Loucy (cell line): ENCODE measurements around the gene DNAH1.

Experiments
- H2AFZ ChIP-seq: fragments of 200-600 bp; sonication (generic); 2 replicates; pipeline ENCODE4 v1.6.0; 2016; ENCODE audit warnings: antibody characterized with exemption, mild to moderate bottlenecking, low read length, moderate library complexity
- H3F3A ChIP-seq: fragments of 200-600 bp; 2 replicates; pipeline ENCODE4 v1.6.0; 2016; ENCODE audit warnings: antibody characterized with exemption, low read depth, mild to moderate bottlenecking
- H3K27me3 ChIP-seq: fragments of 200-600 bp; sonication (generic); 2 replicates; pipeline ENCODE4 v1.6.1; 2014; ENCODE audit warnings: low read length, mild to moderate bottlenecking; ENCODE audit not compliant: insufficient read depth, poor library complexity, severe bottlenecking
- H3K36me3 ChIP-seq: fragments of 200-600 bp; sonication (generic); 2 replicates; pipeline ENCODE4 v1.6.1; 2016; ENCODE audit warnings: low read length; ENCODE audit not compliant: insufficient read depth
- H3K4me1 ChIP-seq: fragments of 200-600 bp; sonication (generic); 2 replicates; pipeline ENCODE4 v1.5.1; 2014; ENCODE audit warnings: low read length, mild to moderate bottlenecking; ENCODE audit not compliant: insufficient read depth, poor library complexity, severe bottlenecking
- H3K4me2 ChIP-seq: fragments of 200-600 bp; sonication (generic); 2 replicates; pipeline ENCODE4 v1.6.0; 2014; ENCODE audit warnings: antibody characterized with exemption, low read length, low read depth, mild to moderate bottlenecking; ENCODE audit not compliant: poor library complexity, severe bottlenecking
- H3K4me3 ChIP-seq: fragments of 200-600 bp; sonication (generic); 2 replicates; pipeline ENCODE4 v1.5.1; 2014; ENCODE audit warnings: low read length, mild to moderate bottlenecking, mixed read lengths; ENCODE audit not compliant: poor library complexity, severe bottlenecking
- H3K79me2 ChIP-seq: fragments of 200-600 bp; sonication (generic); 2 replicates; pipeline ENCODE4 v1.6.1; 2014; ENCODE audit warnings: low read length; ENCODE audit not compliant: insufficient read depth
- H3K9ac ChIP-seq: fragments of 200-600 bp; sonication (generic); 2 replicates; pipeline ENCODE4 v1.6.0; 2014; ENCODE audit warnings: mild to moderate bottlenecking, low read depth, low read length, moderate library complexity; ENCODE audit not compliant: poor library complexity, severe bottlenecking
- H3K9me2 ChIP-seq: fragments of 200-600 bp; sonication (generic); replicated peaks from 2 replicates; pipeline ENCODE4 v1.6.1; 2016; ENCODE audit warnings: low read depth, low read length, mixed read lengths
- H3K9me3 ChIP-seq: fragments of 200-600 bp; sonication (generic); 2 replicates; pipeline ENCODE4 v1.6.1; 2014; ENCODE audit warnings: mild to moderate bottlenecking, antibody characterized with exemption, low read length, low read depth; ENCODE audit not compliant: insufficient read depth
- H4K20me1 ChIP-seq: fragments of 200-600 bp; sonication (generic); 2 replicates; pipeline ENCODE4 v1.6.0; 2014; ENCODE audit warnings: antibody characterized with exemption, low read length, mild to moderate bottlenecking; ENCODE audit not compliant: insufficient read depth, poor library complexity, severe bottlenecking
- EZH2phosphoT487 ChIP-seq: fragments of 200-600 bp; IDR thresholded peaks from 2 replicates; pipeline ENCODE4 v1.6.1; 2018; ENCODE audit warnings: antibody characterized with exemption, mild to moderate bottlenecking, moderate library complexity, borderline replicate concordance
- TF ChIP-seq, protein P1 (sequence below): fragments of 200-600 bp; sonication (generic); conservative IDR thresholded peaks from 2 replicates; pipeline ENCODE4 v1.5.1; 2014; ENCODE audit warnings: mild to moderate bottlenecking, antibody characterized with exemption, low read length

The DNAH1 gene

GRCh38 chr3:52432691-52433141 lies 116.6 kb downstream of the DNAH1 start:
- H3K4me1 ChIP-seq, result no peaks in the 10 kb centered on the region
- no peaks in the 10 kb centered on the region for H3K9me3 ChIP-seq
- H3K9ac ChIP-seq, result no peak overlapping the region
- no peaks in the 10 kb centered on the region for H4K20me1 ChIP-seq
- H3K4me2 ChIP-seq, result no peak overlapping the region
- H3K9me2 ChIP-seq, result no peaks in the 10 kb centered on the region
- TF ChIP-seq, protein P1, sequence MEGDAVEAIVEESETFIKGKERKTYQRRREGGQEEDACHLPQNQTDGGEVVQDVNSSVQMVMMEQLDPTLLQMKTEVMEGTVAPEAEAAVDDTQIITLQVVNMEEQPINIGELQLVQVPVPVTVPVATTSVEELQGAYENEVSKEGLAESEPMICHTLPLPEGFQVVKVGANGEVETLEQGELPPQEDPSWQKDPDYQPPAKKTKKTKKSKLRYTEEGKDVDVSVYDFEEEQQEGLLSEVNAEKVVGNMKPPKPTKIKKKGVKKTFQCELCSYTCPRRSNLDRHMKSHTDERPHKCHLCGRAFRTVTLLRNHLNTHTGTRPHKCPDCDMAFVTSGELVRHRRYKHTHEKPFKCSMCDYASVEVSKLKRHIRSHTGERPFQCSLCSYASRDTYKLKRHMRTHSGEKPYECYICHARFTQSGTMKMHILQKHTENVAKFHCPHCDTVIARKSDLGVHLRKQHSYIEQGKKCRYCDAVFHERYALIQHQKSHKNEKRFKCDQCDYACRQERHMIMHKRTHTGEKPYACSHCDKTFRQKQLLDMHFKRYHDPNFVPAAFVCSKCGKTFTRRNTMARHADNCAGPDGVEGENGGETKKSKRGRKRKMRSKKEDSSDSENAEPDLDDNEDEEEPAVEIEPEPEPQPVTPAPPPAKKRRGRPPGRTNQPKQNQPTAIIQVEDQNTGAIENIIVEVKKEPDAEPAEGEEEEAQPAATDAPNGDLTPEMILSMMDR, result no peak
- no peak for TF ChIP-seq EZH2phosphoT487
- no peaks in the 10 kb centered on the region for H3K79me2 ChIP-seq
- no peak overlapping the region for H2AFZ ChIP-seq
- H3K27me3 ChIP-seq, result no peaks in the 10 kb centered on the region
- no peaks in the 10 kb centered on the region for H3K36me3 ChIP-seq
- H3F3A ChIP-seq, result no peaks in the 10 kb centered on the region
- H3K4me3 ChIP-seq, result no peak overlapping the region

- TF ChIP-seq, protein P1, result no peak
- TF ChIP-seq EZH2phosphoT487, result no peak
- no peak overlapping the region for H2AFZ ChIP-seq
- H3K4me3 ChIP-seq, result no peak overlapping the region
Observed at GRCh38 chr3:52433328-52433995, 117.3 kb downstream of the DNAH1 start.

GRCh38 chr3:52433996-52434479 lies 117.9 kb downstream of the DNAH1 start:
- Histone ChIP-seq H3K79me2 (no peaks in the 10 kb centered on the region), H2AFZ (no peak overlapping the region), H3K4me2 (no peak overlapping the region), H3K4me1 (no peaks in the 10 kb centered on the region), H3K9me3 (no peaks in the 10 kb centered on the region), H3K36me3 (no peaks in the 10 kb centered on the region), H3F3A (no peaks in the 10 kb centered on the region), H3K27me3 (no peaks in the 10 kb centered on the region), H3K9me2 (no peaks in the 10 kb centered on the region), H3K4me3 (no peak overlapping the region), H3K9ac (no peak overlapping the region), H4K20me1 (no peaks in the 10 kb centered on the region)
- TF ChIP-seq, protein P1, result no peak
- no peak for TF ChIP-seq EZH2phosphoT487

More at GRCh38 chr3:52433328-52433995, 117.3 kb downstream of the DNAH1 start:
- Histone ChIP-seq H3K79me2 (no peaks in the 10 kb centered on the region), H3K9me3 (no peaks in the 10 kb centered on the region), H3K9me2 (no peaks in the 10 kb centered on the region), H3K9ac (no peak overlapping the region), H3K27me3 (no peaks in the 10 kb centered on the region), H3K36me3 (no peaks in the 10 kb centered on the region), H3F3A (no peaks in the 10 kb centered on the region), H4K20me1 (no peaks in the 10 kb centered on the region), H3K4me2 (no peak overlapping the region), H3K4me1 (no peaks in the 10 kb centered on the region)
